Activated T-helper 2 cell treated with anti-CD3 and anti-CD28 coated beads, Interferon-gamma antibody, Interleukin-2, Interleukin-4, amounts not matched to agents 10 μg/mL and 5 μg/mL and 100 μg/mL, durations not matched to agents 14 hours and 24 hours and 36 hours (primary cell): ENCODE measurements around the gene LRRC4. TPM values are rescaled to one million over a fixed set of nuclear protein-coding genes. Genes with fewer than 3 reads are reported as not detected.

Experiments
- DNase-seq: peaks from one replicate; pipeline ENCODE4 v3.0.0; 2021; ENCODE audit warnings: low spot score
- H3K27ac Mint-ChIP-seq: one replicate; pipeline ENCODE4 v1.8.0; 2021; ENCODE audit warnings: mixed read lengths
- H3K27me3 Mint-ChIP-seq: one replicate; pipeline ENCODE4 v1.8.0; 2021; ENCODE audit warnings: low read depth, mixed read lengths
- H3K36me3 Mint-ChIP-seq: one replicate; pipeline ENCODE4 v1.8.0; 2021; ENCODE audit warnings: low read depth, mixed read lengths
- H3K4me1 Mint-ChIP-seq: one replicate; pipeline ENCODE4 v1.8.0; 2021; ENCODE audit warnings: low read depth, mixed read lengths
- H3K4me3 Mint-ChIP-seq: one replicate; pipeline ENCODE4 v1.8.0; 2021; ENCODE audit warnings: low read depth, mild to moderate bottlenecking, moderate library complexity, mixed read lengths
- H3K9me3 Mint-ChIP-seq: one replicate; pipeline ENCODE4 v1.8.0; 2021; ENCODE audit warnings: mixed read lengths
- intact Hi-C: fragments of 100-400 bp; cut with micrococcal nuclease; formaldehyde crosslinking; loops from one replicate; pipeline ENCODE4 v1.15.1; 2023
- total RNA-seq: library from RNA; stranded (reverse); gene quantifications from 2 replicates; pipeline ENCODE4 v1.2.3, GENCODE V29; 2022

LRRC4 gene
- total RNA-seq, 1 donor from 2014 or later = 0.16 TPM

DNA sequence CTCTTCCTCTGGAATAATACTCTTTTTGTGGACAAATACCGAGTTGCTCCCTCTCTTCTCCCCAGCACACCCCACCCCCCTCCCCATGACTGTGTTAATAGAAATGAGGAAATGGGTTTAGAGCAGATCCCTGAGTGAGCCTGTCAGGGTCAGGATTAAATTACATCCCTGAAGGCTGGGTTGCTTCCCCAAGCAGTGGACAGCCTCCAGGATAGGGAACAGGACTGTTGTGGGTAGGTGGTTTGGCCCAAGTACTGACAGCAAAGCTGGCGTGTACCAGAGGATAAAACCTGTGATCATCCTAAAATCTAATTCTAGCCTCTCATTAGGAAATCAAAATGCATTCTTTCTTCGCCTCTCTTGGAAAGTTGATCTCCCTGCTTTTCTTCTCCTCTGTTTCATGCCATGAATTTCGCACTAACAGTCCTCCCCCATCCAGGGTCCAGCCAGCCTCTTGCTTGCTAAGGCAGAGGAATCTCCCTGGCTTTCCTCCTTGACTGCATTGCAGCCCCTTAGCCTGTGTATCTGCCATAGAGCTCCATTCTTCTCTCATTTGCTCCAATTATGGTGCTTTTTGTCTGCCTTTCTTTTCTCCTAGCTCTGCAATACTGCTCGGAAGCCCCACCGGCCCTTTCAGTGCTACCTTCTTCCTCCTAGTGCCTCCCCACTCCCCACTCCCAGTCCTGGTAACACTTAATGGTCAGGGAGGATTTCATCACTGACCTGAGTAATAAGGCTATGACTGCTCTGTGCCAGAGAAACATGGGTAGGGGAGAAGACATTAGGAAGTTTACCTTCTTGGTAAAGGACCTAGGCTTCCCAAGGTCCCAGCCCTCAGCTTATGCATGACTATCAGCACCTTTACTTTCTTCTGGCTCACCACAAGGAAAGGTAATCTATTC, 8.4 kb downstream of the LRRC4 start:
- peaks cover 10% of the 10 kb centered on the region for H3K36me3 Mint-ChIP-seq
- no peak overlapping the region for H3K27ac Mint-ChIP-seq
- intact Hi-C loops = no loop called here
- DNase-seq = no peak
- no peaks in the 10 kb centered on the region for H3K27me3 Mint-ChIP-seq
- no peaks in the 10 kb centered on the region for H3K9me3 Mint-ChIP-seq
- H3K4me1 Mint-ChIP-seq = peaks cover 8% of the 10 kb centered on the region
- H3K4me3 Mint-ChIP-seq = no peak overlapping the region

DNA sequence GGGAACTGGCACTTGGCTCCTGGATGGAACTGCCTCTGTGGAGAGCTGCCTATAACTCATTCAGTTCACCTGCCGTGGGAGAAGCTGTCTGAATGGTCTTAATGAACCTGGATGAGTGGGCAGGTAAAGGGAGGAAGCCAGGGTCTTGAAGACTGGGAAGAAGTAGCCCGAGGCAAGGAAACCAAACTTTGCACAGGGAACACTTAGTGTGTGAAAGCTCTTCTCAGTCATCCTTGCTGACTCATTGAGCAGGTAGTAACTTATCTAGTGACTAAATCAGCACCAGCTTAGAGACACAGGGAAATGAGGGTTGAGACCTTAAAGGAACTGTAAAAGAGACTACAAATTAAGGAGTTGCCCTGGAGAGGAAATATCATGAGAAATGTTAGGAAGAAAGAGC, 9.9 kb downstream of the LRRC4 start:
- Mint-ChIP-seq H3K27ac (no peak overlapping the region), H3K27me3 (no peaks in the 10 kb centered on the region), H3K9me3 (no peaks in the 10 kb centered on the region), H3K4me1 (peaks cover 8% of the 10 kb centered on the region), H3K4me3 (no peak overlapping the region), H3K36me3 (peaks cover 10% of the 10 kb centered on the region)
- intact Hi-C loops = no loop called here
- no peak for DNase-seq

DNA sequence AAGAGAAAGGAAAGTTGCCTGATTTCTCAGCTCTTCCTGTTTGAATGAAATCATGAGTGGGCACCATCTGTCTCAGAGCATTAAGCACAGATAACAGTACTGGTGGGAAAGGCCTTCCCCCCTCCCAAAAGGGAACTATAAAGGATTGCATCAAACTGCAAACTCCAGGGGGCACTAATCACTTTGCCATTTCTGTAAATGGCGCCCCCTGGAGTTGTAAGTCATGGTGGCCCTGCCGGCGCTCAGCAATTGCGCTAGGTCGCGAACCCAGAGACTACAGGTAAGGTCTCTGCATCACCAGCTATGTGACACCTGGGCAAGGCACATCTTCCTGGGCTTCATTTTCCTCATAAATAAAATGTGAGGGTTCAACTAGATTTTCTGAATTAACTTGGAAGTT, 11.1 kb downstream of the LRRC4 start:
- DNase-seq = no peak
- intact Hi-C loops = no loop called here
- Mint-ChIP-seq H3K36me3 (peaks cover 10% of the 10 kb centered on the region), H3K9me3 (no peaks in the 10 kb centered on the region), H3K4me3 (no peak overlapping the region), H3K27me3 (no peaks in the 10 kb centered on the region), H3K4me1 (peaks cover 8% of the 10 kb centered on the region), H3K27ac (no peak overlapping the region)

DNA sequence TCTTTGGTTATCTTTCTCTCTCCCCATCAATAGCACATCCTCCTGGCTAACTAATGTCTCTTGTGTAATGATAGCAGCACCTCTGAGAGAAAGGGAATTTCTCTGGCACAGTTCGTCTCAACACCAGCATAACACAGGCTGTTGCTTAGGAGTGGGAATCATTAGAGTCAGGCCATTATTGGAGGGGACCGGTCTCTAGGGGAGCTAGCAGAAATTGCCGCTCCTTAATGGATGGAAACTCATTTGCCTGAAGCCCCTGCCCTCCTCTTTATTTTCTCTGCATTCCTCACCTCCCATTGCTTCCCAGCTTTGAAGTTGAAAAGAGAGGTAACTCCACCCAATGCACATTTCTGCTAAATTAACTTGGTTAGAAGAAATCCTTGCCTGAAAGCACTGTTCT, 11.9 kb downstream of the LRRC4 start:
- no peak for DNase-seq
- Mint-ChIP-seq H3K4me1 (peaks cover 8% of the 10 kb centered on the region), H3K27me3 (no peaks in the 10 kb centered on the region), H3K36me3 (peaks cover 10% of the 10 kb centered on the region), H3K27ac (no peak overlapping the region), H3K4me3 (no peak overlapping the region), H3K9me3 (no peaks in the 10 kb centered on the region)
- intact Hi-C loops = no loop called here

DNA sequence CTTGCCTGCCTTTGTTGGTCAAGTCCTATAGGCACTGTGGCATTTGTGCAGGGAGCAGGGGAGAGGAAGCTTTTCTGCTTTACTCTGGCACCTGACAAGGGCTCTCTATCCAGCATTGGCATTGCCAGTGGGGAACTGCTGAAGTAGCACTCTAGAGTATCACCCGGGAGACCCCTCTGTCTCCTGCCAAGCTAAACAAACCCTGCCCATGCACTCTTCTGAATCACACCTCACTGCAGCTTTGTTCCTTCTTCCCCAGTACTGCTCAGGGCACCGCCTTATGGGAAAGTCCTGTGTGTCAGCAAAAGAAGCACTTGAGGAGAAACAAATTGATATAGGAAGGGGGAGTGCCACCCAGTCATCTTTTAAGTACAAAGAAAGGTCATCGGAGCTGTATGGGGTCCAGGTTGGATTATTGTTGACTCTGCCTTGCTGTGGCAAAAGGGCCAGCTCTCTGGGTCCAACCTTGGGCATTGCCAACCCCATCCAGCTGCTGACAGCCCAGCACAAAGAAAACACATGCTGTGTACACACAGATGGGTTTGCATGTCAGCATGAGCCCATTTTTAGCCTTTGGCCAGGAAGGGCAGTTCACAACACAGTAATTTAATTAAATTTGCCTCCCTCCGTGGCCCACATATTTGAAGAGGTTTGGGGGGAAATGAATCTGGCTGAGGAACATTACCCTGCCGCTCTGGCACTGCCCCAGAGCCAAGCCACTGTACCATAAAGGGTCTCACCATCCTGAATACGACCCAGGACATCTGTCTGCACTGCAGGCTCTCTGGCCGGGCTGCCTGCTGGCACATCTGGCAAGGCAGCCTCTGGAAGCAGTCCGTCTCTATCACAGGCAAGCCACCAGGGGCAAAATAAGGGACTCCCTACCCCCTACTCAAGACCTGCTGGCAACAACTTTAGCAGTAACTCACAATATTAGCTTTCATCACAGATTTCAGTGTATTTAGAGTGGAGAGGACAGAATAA, 13.1 kb downstream of the LRRC4 start:
- Mint-ChIP-seq H3K36me3 (peaks cover 10% of the 10 kb centered on the region), H3K27me3 (no peaks in the 10 kb centered on the region), H3K27ac (no peak overlapping the region), H3K4me3 (no peak overlapping the region), H3K4me1 (peaks cover 8% of the 10 kb centered on the region), H3K9me3 (no peaks in the 10 kb centered on the region)
- intact Hi-C loops = no loop called here
- DNase-seq = no peak

DNA sequence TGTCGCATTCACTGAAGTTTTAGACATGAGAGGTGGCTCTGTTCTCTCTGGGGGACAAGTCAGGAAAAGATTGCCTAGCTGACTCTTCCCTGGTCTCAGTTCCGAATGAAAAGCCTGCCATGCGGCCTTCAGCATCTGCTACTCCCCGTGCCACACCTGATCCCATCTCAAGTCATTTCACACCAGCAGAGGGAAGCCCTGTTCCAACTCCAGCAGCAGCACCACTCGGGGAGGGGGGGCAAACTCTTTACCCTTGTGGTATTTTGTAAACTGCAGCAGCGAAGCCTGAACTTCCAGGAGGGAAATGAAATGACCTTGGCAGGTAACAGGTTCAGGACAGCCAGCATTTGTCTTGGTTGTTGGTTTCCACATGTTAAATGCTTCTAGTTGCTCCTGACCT, 13.8 kb downstream of the LRRC4 start:
- Mint-ChIP-seq H3K4me1 (peaks cover 8% of the 10 kb centered on the region), H3K36me3 (peaks cover 10% of the 10 kb centered on the region), H3K4me3 (no peak overlapping the region), H3K27me3 (no peaks in the 10 kb centered on the region), H3K9me3 (no peaks in the 10 kb centered on the region), H3K27ac (no peak overlapping the region)
- intact Hi-C loops = no loop called here
- DNase-seq = no peak

DNA sequence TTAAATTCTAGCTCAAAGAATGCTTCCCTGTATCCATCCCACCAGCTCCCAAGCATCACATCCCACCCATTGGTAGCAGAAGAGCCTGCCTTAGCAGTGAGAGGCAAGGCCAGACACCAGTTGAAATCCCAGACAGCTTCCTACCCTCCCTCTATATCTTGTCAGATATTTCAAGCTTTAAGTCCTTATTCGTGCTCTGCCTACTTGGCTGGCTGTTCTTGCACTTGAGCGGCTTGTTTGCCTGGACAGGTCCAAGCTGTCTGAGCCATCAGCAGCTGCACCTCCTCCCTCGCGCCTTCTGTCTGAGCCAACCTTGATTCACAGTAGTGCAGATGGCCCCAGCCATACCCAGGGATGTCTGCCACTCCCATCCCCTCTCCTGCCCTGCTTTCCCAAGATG, 16.4 kb downstream of the LRRC4 start:
- no peak for DNase-seq
- no peak overlapping the region for H3K27ac Mint-ChIP-seq
- intact Hi-C loops = no loop called here
- H3K9me3 Mint-ChIP-seq = no peaks in the 10 kb centered on the region
- H3K4me1 Mint-ChIP-seq = peaks cover 2% of the 10 kb centered on the region
- no peaks in the 10 kb centered on the region for H3K27me3 Mint-ChIP-seq
- H3K36me3 Mint-ChIP-seq = peaks cover 12% of the 10 kb centered on the region
- no peak overlapping the region for H3K4me3 Mint-ChIP-seq

DNA sequence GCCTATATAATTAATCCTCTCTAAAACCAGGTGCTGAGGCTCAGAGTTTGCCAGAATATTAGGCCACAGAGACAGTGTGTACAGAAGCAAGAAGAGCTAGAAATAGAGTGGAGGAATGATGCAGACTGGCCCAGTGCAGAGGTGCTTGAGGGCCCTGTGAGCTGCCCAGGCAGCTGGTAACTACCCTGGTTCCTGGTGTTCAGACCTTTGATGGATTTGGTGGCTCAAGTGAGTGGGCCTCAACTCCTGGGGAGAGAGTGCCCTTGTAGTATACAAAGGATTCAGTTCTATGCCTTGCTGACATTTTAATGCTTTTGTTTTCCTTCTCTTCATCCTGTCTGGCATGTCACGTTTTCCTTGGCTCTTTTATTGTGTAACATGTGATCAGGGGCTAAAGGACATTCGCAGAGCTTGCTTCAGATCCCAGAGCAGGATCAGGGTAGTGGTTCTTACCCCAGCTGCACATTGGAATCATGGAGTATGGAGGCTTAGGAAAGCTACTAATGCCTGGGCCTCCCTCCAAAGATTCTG, 20.0 kb downstream of the LRRC4 start:
- intact Hi-C loops = no loop called here
- no peak for DNase-seq
- H3K9me3 Mint-ChIP-seq = no peaks in the 10 kb centered on the region
- H3K4me3 Mint-ChIP-seq = no peak overlapping the region
- peaks cover 10% of the 10 kb centered on the region for H3K36me3 Mint-ChIP-seq
- no peak overlapping the region for H3K27ac Mint-ChIP-seq
- no peaks in the 10 kb centered on the region for H3K27me3 Mint-ChIP-seq
- peaks cover 2% of the 10 kb centered on the region for H3K4me1 Mint-ChIP-seq

DNA sequence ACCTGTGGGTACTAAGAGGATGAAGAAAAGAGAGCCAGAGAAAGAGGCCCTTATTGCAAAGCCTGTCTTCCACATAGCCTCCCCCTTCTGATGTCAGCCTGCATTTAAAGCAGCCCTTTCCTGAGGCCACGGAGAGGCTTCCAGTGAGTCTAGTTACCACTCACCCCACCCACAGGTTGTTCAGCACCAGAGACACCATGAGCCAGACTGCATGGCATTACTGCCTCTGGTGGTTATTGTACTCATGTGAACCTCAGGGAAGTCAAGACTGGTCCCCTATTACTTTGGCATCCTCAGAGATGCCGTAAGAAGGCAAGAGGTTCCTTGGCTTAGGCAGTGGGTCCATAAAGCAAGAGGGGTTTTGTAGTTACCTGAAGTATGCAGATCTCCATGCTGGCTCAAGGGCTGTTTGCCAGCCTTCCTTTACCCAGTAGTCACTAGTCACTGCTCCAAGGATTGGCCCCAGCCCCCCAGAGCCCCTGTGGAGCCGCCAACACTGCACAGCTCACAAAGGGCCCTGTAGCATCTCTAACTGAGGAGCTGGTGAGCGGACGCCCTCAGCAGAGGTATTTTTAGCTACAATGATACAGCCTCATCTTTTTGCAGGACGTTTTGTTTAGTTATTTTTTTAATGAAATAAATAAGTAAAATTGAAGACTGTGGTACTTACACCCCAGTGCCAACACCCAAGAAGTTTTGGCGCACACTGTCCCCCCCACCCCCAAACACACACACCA, 20.7 kb downstream of the LRRC4 start:
- Mint-ChIP-seq H3K27ac (no peak overlapping the region), H3K4me3 (no peak overlapping the region), H3K36me3 (peaks cover 10% of the 10 kb centered on the region), H3K27me3 (no peaks in the 10 kb centered on the region), H3K4me1 (peaks cover 5% of the 10 kb centered on the region), H3K9me3 (no peaks in the 10 kb centered on the region)
- DNase-seq = no peak
- intact Hi-C loops = no loop called here

DNA sequence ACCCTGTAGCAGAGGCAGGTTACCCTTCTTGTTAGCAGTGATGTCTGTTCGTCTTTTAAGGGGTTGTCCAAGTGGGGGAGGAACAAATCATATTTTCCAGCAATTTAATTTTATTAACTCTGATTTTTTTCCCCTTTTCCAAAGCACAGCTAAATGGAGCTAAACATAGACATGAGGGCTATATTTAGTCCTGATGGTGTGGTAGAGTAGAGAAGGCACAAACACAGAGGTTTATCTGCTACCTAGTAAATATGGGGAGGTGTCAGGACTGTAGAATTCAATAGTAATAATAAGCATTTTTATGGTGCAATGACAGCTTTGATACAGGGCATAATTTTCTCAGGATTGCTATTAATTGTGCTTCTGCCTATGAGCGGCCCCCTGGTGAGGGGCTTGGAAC, 22.5 kb downstream of the LRRC4 start:
- Mint-ChIP-seq H3K36me3 (peaks cover 10% of the 10 kb centered on the region), H3K27ac (no peak overlapping the region), H3K4me3 (no peak overlapping the region), H3K9me3 (no peaks in the 10 kb centered on the region), H3K4me1 (peaks cover 10% of the 10 kb centered on the region), H3K27me3 (no peaks in the 10 kb centered on the region)
- intact Hi-C loops = no loop called here
- no peak for DNase-seq

DNA sequence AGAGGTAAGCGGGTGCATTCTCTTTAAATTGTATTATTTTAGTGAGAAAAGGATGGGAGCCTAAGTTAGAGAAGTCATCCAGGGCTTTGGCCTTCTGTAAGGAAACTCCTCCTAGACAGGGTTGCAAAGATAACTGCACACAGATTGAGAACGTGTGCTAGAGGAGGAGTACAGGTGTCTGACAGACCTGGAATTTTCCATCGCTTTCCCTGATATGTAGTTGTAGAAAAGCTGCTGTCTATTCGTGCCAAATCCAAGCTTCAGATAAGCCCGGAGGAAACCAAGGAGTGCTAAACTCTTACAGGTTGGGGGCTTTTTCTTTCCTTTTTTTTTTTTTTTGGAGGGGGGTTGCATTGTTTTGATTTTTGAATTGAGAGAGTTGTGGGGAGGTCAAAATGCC, 23.1 kb downstream of the LRRC4 start:
- no peak for DNase-seq
- Mint-ChIP-seq H3K27ac (no peak overlapping the region), H3K27me3 (no peaks in the 10 kb centered on the region), H3K4me3 (no peak overlapping the region), H3K9me3 (no peaks in the 10 kb centered on the region), H3K4me1 (peaks cover 15% of the 10 kb centered on the region), H3K36me3 (peaks cover 10% of the 10 kb centered on the region)
- intact Hi-C loops = no loop called here

DNA sequence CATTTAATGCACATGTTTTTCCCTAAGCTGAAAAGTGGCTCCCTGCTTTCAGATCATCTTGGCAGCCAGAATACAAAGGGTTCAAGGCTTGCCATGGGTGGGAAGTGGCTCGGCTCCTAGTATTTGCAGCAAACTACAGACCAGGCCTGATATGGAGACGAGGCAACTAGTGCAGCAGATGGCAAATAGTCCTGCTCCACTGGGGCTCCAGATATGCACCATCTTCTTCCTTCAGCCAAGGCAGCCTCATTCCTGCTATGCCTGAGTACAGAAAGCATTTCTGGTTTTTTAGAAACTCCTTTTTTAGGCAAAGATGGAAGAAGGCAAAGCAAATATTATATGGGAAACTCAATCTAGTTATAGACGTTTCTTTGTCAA, 23.9 kb downstream of the LRRC4 start:
- no peaks in the 10 kb centered on the region for H3K27me3 Mint-ChIP-seq
- H3K9me3 Mint-ChIP-seq = no peaks in the 10 kb centered on the region
- no peak for DNase-seq
- no peak overlapping the region for H3K27ac Mint-ChIP-seq
- no peak overlapping the region for H3K4me3 Mint-ChIP-seq
- peaks cover 10% of the 10 kb centered on the region for H3K36me3 Mint-ChIP-seq
- intact Hi-C loops = no loop called here
- peaks cover 15% of the 10 kb centered on the region for H3K4me1 Mint-ChIP-seq
